ENCODE measurements around the gene ELAC2. TPM values are rescaled to one million over a fixed set of nuclear protein-coding genes. Genes with fewer than 3 reads are reported as not detected.

Gene ELAC2
- total RNA-seq, 1 donor from 2014 or later: 85.8 TPM

DNA sequence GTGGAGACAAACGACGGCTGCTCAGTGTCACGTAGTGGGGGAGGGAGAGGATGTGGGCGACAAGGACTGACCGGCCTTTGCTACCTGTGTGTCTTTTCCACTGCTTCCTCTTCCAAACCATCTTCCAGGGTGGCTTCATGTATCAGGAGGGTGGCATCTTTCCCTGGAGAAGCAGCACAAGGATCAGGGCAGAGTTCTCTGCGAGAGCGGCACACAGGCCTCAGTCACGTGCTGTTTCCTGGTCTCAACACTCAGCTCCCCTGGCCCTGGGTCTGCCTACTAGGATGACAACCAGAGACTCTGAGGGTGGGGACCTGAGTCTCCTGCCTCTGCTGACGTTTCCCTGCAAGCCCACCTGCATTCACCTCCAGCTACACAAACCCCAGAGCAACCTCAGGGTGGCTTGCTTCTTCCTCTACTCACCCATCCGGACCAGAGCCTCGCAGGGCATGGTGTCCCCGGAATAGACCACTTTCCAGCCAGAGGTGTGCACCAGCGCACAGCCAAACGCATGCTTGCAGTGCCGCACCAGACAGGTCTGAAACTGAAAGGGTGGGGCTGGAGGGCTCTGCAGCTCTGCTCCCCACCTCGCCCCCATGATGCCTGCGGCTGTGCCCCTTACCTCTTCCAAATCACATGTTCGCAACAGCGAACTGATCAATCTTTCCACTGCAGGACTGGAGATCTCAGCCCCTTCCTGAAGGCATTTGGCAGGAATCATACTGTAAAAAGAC lies 23.3 kb downstream of the ELAC2 start:
- Histone ChIP-seq H3K36me3 (ENCODE audit: control insufficient read depth, insufficient read depth, low read length) (peaks cover 48% of the 10 kb centered on the region), H3K27me3 (ENCODE audit: control insufficient read depth, insufficient read depth, low read length) (no peaks in the 10 kb centered on the region), H3K4me3 (ENCODE audit: low read depth, low read length) (no peak overlapping the region)
- DNase-seq (ENCODE audit: low read depth) (no peak), FAIRE-seq (no peak)
- TF ChIP-seq CTCF (IDR thresholded peaks at IDR 0.05; ENCODE audit: insufficient read depth, low read length, severe bottlenecking): no peak

DNA sequence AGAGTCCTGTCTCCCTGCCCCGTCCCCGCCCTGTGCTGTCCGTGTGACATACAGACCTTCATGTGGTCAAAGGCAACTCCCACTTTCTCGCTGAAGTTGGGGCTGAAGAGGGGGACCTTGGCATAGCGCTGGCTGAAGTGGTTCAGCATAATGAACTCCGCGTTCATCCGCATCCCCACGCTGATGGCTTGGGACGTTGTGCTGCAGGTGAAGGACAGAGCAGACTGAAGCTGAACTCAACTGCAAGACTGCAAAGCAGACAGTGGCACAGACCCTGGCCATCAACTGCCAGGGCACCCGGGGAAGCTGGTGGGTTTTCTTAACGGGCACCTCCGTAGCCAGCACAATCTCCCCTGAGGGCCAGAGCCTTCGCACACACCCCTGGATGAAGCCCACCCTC lies 24.2 kb downstream of the ELAC2 start:
- no peak overlapping the region for H3K4me3 ChIP-seq (ENCODE audit: low read depth, low read length)
- FAIRE-seq (no peak), DNase-seq (ENCODE audit: low read depth) (no peak)
- H3K27me3 ChIP-seq (ENCODE audit: control insufficient read depth, insufficient read depth, low read length): no peaks in the 10 kb centered on the region
- TF ChIP-seq CTCF (IDR thresholded peaks at IDR 0.05; ENCODE audit: insufficient read depth, low read length, severe bottlenecking): no peak
- H3K36me3 ChIP-seq (ENCODE audit: control insufficient read depth, insufficient read depth, low read length): peaks cover 44% of the 10 kb centered on the region

DNA sequence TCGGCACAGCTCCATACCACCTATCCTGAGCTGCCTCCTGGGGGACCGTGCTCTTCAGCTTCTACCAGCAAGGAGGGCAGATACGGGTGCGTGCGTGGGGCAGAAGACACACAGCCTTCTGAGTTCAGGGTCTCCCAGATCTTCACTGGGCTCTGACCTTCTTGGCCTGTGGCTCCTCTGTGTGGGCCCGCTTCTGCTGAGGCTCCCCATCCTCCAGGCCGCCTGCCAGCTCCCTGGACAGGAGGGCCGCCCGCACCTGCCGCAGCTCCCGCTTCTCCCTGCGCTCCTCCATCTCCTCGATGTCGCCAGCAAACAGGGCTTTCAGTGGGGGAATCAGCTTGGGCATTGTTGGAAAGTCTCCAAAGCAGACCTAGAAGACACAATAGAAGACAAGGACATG lies 25.2 kb downstream of the ELAC2 start:
- H3K36me3 ChIP-seq (ENCODE audit: control insufficient read depth, insufficient read depth, low read length): peaks cover 39% of the 10 kb centered on the region
- no peaks in the 10 kb centered on the region for H3K27me3 ChIP-seq (ENCODE audit: control insufficient read depth, insufficient read depth, low read length)
- no peak overlapping the region for H3K4me3 ChIP-seq (ENCODE audit: low read depth, low read length)
- no peak for TF ChIP-seq CTCF (IDR thresholded peaks at IDR 0.05; ENCODE audit: insufficient read depth, low read length, severe bottlenecking)
- FAIRE-seq: no peak
- no peak for DNase-seq (ENCODE audit: low read depth)

- DNase-seq (ENCODE audit: low read depth): no peak
- Histone ChIP-seq H3K36me3 (ENCODE audit: control insufficient read depth, insufficient read depth, low read length) (peaks cover 29% of the 10 kb centered on the region), H3K27me3 (ENCODE audit: control insufficient read depth, insufficient read depth, low read length) (no peaks in the 10 kb centered on the region), H3K4me3 (ENCODE audit: low read depth, low read length) (no peak overlapping the region)
- FAIRE-seq: no peak
- TF ChIP-seq CTCF (IDR thresholded peaks at IDR 0.05; ENCODE audit: insufficient read depth, low read length, severe bottlenecking): no peak
Observed at GRCh38 chr17:12990926-12991325, 26.9 kb downstream of the ELAC2 start.

DNA sequence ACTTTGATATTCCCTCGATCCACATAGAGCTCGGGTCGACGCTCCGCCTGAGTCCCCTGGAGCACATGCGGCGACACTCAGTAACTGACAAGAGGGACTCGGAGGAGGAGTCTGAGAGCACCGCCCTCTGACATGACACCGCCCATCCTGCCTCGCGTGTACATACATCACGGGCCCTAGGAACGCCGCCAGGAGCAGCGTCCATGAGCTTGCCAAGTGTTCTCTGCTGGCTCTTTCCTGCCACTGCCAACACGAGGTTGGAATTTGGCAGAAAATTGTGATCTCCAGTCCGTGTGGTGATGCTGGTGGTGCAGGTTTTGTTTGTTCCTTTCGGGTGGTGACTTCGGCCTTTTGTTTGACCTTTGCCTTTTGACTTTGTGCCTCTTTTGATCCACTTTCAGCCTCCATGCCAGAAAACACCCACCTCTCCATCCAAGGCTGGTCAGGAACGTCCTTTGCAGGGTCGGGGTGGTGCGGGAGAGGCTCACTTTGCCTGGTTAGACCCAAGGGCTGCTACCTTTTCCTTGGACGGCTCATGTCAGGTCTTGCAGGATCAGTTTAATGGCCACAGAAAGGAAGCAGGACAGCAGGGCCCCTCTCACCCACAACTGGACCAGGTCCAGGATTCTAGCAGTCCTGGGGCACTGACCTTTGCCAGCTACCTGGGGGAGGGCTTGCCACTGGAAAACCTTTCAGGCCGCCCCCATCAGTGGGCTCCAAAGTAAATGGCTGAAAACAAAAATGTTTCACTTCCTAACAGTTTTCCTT lies 27.6 kb downstream of the ELAC2 start:
- no peak for DNase-seq (ENCODE audit: low read depth)
- peaks cover 23% of the 10 kb centered on the region for H3K36me3 ChIP-seq (ENCODE audit: control insufficient read depth, insufficient read depth, low read length)
- H3K27me3 ChIP-seq (ENCODE audit: control insufficient read depth, insufficient read depth, low read length): no peaks in the 10 kb centered on the region
- H3K4me3 ChIP-seq (ENCODE audit: low read depth, low read length): no peak overlapping the region
- peak; percentile 47 for FAIRE-seq
- no peak for TF ChIP-seq CTCF (IDR thresholded peaks at IDR 0.05; ENCODE audit: insufficient read depth, low read length, severe bottlenecking)

All from bronchial epithelial cell (primary cell).